Measurements from ENCODE around the gene GOLGA8J.
"Not testable (repeated sequence)": the region's sequence is repeated elsewhere in the genome, so short reads cannot be mapped to it uniquely, and the experiment has no call there.

Gene GOLGA8J, protein sequence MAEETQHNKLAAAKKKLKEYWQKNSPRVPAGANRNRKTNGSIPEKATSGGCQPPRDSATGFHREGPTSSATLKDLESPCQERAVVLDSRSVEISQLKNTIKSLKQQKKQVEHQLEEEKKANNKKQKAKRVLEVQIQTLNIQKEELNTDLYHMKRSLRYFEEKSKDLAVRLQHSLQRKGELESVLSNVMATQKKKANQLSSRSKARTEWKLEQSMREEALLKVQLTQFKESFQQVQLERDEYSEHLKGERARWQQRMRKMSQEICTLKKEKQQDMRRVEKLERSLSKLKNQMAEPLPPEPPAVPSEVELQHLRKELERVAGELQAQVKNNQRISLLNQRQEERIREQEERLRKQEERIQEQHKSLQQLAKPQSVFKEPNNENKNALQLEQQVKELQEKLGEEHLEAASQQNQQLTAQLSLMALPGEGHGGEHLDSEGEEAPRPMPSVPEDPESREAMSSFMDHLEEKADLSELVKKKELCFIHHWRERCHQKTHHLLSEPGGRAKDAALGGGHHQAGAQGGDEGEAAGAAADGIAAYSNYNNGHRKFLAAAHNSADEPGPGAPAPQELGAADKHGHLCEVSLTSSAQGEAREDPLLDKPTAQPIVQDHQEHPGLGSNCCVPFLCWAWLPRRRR

DNA sequence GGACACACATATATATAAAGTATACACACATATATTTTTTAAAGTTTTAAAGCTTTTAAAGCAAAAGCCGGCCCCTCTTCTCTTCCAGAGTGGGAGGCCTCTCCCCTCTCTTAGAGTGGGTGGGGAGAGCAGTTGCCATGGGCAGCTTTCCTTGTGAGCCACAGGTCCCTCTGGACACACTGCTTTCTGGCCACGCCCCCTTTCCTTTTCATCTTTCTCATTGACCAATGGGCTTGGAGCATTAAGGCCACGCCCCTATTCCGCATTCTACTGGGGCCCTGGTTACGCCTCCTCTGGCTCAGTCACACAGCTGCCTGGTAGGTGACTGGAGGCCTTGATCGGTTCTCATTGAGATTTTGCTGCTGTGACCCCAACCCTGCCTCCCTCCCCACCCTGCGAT, at the start of gene GOLGA8J:
GOLGA8J (plus strand) TSS at position 301 of the 400 bp plus-strand sequence; CDS start at position 399, 98 bp downstream.
- H3K36me3 ChIP-seq; H3K9me3 ChIP-seq (ENCODE audit: severe bottlenecking); H3K27ac ChIP-seq; H3K4me3 ChIP-seq (ENCODE audit: low read depth, low read length); DNase-seq; H3K27me3 ChIP-seq (ENCODE audit: insufficient read depth, low read depth, severe bottlenecking): not testable (repeated sequence)

GRCh38 chr15:30033211-30033610, 49.5 kb upstream of the GOLGA8J start:
- TF ChIP-seq CTCF (IDR thresholded peaks at IDR 0.05; ENCODE audit: low read depth, low read length): no peak
- no peaks in the 10 kb centered on the region for H3K36me3 ChIP-seq
- no peak overlapping the region for H3K4me3 ChIP-seq (ENCODE audit: low read depth, low read length)
- no peaks in the 10 kb centered on the region for H3K27me3 ChIP-seq (ENCODE audit: insufficient read depth, low read depth, severe bottlenecking)
- no peak for DNase-seq
- H3K27ac ChIP-seq: no peak overlapping the region
- peaks cover 3% of the 10 kb centered on the region for H3K9me3 ChIP-seq (ENCODE audit: severe bottlenecking)

DNA sequence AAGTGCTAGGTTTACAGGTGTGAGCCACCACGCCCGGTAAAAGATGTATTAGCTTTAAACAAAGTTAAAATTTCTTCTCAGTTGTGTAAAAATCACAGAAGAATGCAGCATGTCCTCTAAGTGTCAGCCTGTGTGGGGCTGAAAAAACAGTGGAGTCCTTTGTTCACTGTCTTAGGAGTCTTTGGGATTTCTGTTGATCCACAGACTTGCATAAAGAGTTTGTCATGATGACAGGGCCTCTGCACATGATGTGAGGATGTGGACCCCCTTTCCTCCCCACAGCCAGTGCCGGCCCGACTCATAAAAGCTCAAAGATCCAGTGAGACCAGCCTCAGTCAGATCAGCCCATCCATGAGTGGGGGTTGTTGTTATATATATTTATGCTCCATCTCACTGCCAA, 49.0 kb upstream of the GOLGA8J start:
- H3K27me3 ChIP-seq (ENCODE audit: insufficient read depth, low read depth, severe bottlenecking): no peaks in the 10 kb centered on the region
- H3K27ac ChIP-seq: no peak overlapping the region
- H3K4me3 ChIP-seq (ENCODE audit: low read depth, low read length): no peak overlapping the region
- H3K36me3 ChIP-seq: no peaks in the 10 kb centered on the region
- no peak for DNase-seq
- TF ChIP-seq CTCF (IDR thresholded peaks at IDR 0.05; ENCODE audit: low read depth, low read length): no peak
- peaks cover 3% of the 10 kb centered on the region for H3K9me3 ChIP-seq (ENCODE audit: severe bottlenecking)

DNA sequence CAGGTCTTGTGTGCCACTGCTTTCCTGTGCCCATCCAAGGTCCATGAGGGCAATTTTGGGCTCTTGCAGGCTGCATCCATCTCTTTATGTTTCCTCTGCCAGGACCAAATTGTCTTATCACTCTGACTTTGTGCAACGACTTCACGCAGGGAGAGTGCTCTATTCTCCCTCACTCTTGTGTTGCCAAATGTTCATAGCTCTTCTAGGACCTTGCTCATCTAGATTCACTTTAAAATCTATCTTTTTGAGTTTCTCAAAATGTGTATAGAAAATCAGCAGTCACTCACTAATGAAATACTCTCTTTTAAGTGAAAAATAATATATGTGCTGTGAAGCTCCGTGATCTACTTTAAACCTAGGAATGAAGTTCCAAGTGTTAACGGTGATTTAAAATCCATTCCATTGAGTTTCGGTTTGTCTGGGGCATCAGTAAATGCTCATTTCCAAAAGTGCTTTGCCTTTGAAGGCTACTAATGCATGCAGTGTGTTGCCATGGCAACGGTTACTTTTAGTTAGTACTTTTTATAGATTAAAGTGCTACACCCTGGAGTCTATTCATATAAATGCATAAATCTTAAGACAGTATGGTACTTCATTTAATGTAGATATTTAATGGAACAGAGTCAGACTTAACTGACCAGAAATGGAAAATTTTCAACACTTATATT, 46.6 kb upstream of the GOLGA8J start:
- no peak overlapping the region for H3K4me3 ChIP-seq (ENCODE audit: low read depth, low read length)
- H3K27ac ChIP-seq: no peak overlapping the region
- H3K36me3 ChIP-seq: no peaks in the 10 kb centered on the region
- no peaks in the 10 kb centered on the region for H3K9me3 ChIP-seq (ENCODE audit: severe bottlenecking)
- no peaks in the 10 kb centered on the region for H3K27me3 ChIP-seq (ENCODE audit: insufficient read depth, low read depth, severe bottlenecking)
- TF ChIP-seq CTCF (IDR thresholded peaks at IDR 0.05; ENCODE audit: low read depth, low read length): no peak
- no peak for DNase-seq

DNA sequence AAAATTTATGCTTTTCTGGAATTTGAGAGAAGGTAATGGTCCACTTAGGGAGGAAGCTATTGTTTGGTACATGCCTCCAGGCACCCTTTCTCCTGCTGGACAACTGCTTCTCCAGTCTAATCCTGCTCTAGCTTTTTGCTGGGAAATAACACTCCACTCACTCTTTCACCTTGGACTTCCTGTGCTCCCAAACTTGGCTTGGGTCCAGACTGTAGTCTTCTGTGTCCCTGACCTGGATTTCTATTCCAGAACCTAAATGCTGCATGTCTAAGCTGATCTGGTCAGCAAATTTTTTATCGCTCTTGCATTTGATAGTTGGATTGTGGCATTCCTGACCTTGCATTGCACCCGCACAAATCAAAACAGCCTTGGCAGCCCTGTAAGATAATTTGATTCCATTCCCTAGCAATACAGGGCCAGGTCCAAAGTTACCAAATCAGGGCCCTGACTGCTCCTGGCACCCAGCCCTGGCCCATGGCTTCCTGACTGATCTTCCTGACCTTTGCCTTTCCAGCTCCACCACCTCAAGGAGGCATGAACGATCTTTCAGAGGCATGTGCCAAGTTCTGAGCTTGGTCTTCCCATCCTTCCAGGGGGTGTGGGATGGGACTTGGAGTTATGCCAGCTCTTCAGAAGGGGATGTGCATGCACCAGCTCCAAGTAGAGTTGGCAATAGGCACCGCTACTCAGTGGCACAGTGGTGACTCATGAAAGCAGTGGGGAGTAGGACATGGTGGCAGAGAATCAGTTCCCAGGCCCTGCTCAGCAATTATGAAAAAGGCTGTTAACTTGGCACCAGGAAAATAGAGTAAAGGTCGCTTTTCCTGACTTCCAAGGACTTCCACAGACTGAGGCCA, 43.9 kb upstream of the GOLGA8J start:
- H3K27me3 ChIP-seq (ENCODE audit: insufficient read depth, low read depth, severe bottlenecking): no peaks in the 10 kb centered on the region
- no peak overlapping the region for H3K4me3 ChIP-seq (ENCODE audit: low read depth, low read length)
- no peak overlapping the region for H3K27ac ChIP-seq
- no peaks in the 10 kb centered on the region for H3K9me3 ChIP-seq (ENCODE audit: severe bottlenecking)
- TF ChIP-seq CTCF (IDR thresholded peaks at IDR 0.05; ENCODE audit: low read depth, low read length): no peak
- no peak for DNase-seq
- no peaks in the 10 kb centered on the region for H3K36me3 ChIP-seq

Data from WERI-Rb-1 (cell line).